ENCODE results near the gene MAN1A1.

MAN1A1 gene

GRCh38 chr6:119256978-119257462 lies 92.5 kb downstream of the MAN1A1 start:
- H3K4me3 ChIP-seq (ENCODE audit: low read length): no peak overlapping the region
- no peaks in the 10 kb centered on the region for H3K9me3 ChIP-seq (ENCODE audit: control insufficient read depth, insufficient read depth, low read length)
- TF ChIP-seq CTCF (IDR thresholded peaks at IDR 0.05; ENCODE audit: low read depth, low read length, poor library complexity, severe bottlenecking): no peak
- TF ChIP-seq EZH2phosphoT487 (IDR thresholded peaks at IDR 0.05; ENCODE audit: borderline replicate concordance, low read length): no peak
- no peaks in the 10 kb centered on the region for H3K27me3 ChIP-seq (ENCODE audit: control insufficient read depth, low read length)
- no peaks in the 10 kb centered on the region for H4K20me1 ChIP-seq (ENCODE audit: control insufficient read depth, insufficient read depth, low read depth, low read length)
- H3K9me2 ChIP-seq (replicated peaks; ENCODE audit: control insufficient read depth, low read length): no peaks in the 10 kb centered on the region
- no peaks in the 10 kb centered on the region for H3K36me3 ChIP-seq (ENCODE audit: control insufficient read depth, low read length)
- no peaks in the 10 kb centered on the region for H3K79me2 ChIP-seq (ENCODE audit: control insufficient read depth, low read length)
- no peaks in the 10 kb centered on the region for H3F3A ChIP-seq (ENCODE audit: control insufficient read depth, insufficient read depth)
- no peaks in the 10 kb centered on the region for H3K4me1 ChIP-seq (ENCODE audit: control insufficient read depth, low read length)
- no peak overlapping the region for H3K27ac ChIP-seq (ENCODE audit: low read depth, low read length)
- H3K4me2 ChIP-seq (ENCODE audit: low read length): no peak overlapping the region

- TF ChIP-seq CTCF (IDR thresholded peaks at IDR 0.05; ENCODE audit: low read depth, low read length, poor library complexity, severe bottlenecking): no peak
- TF ChIP-seq EZH2phosphoT487 (IDR thresholded peaks at IDR 0.05; ENCODE audit: borderline replicate concordance, low read length): no peak
- H3F3A ChIP-seq (ENCODE audit: control insufficient read depth, insufficient read depth): no peaks in the 10 kb centered on the region
- no peaks in the 10 kb centered on the region for H3K9me2 ChIP-seq (replicated peaks; ENCODE audit: control insufficient read depth, low read length)
- H3K4me2 ChIP-seq (ENCODE audit: low read length): no peak overlapping the region
- no peak overlapping the region for H3K4me3 ChIP-seq (ENCODE audit: low read length)
- H3K27ac ChIP-seq (ENCODE audit: low read depth, low read length): no peak overlapping the region
- H3K36me3 ChIP-seq (ENCODE audit: control insufficient read depth, low read length): no peaks in the 10 kb centered on the region
- no peaks in the 10 kb centered on the region for H4K20me1 ChIP-seq (ENCODE audit: control insufficient read depth, insufficient read depth, low read depth, low read length)
- H3K79me2 ChIP-seq (ENCODE audit: control insufficient read depth, low read length): no peaks in the 10 kb centered on the region
- H3K9me3 ChIP-seq (ENCODE audit: control insufficient read depth, insufficient read depth, low read length): no peaks in the 10 kb centered on the region
- H3K27me3 ChIP-seq (ENCODE audit: control insufficient read depth, low read length): no peaks in the 10 kb centered on the region
- no peaks in the 10 kb centered on the region for H3K4me1 ChIP-seq (ENCODE audit: control insufficient read depth, low read length)
These were observed 93.2 kb downstream of the MAN1A1 start for GRCh38 chr6:119256392-119256791.

- H3K9me3 ChIP-seq (ENCODE audit: control insufficient read depth, insufficient read depth, low read length): no peaks in the 10 kb centered on the region
- no peaks in the 10 kb centered on the region for H3K27me3 ChIP-seq (ENCODE audit: control insufficient read depth, low read length)
- no peaks in the 10 kb centered on the region for H3K9me2 ChIP-seq (replicated peaks; ENCODE audit: control insufficient read depth, low read length)
- H3K4me1 ChIP-seq (ENCODE audit: control insufficient read depth, low read length): no peaks in the 10 kb centered on the region
- no peaks in the 10 kb centered on the region for H3K36me3 ChIP-seq (ENCODE audit: control insufficient read depth, low read length)
- no peaks in the 10 kb centered on the region for H4K20me1 ChIP-seq (ENCODE audit: control insufficient read depth, insufficient read depth, low read depth, low read length)
- no peak overlapping the region for H3K4me2 ChIP-seq (ENCODE audit: low read length)
- no peaks in the 10 kb centered on the region for H3F3A ChIP-seq (ENCODE audit: control insufficient read depth, insufficient read depth)
- H3K79me2 ChIP-seq (ENCODE audit: control insufficient read depth, low read length): no peaks in the 10 kb centered on the region
- no peak overlapping the region for H3K4me3 ChIP-seq (ENCODE audit: low read length)
- H3K27ac ChIP-seq (ENCODE audit: low read depth, low read length): no peak overlapping the region
- no peak for TF ChIP-seq CTCF (IDR thresholded peaks at IDR 0.05; ENCODE audit: low read depth, low read length, poor library complexity, severe bottlenecking)
- no peak for TF ChIP-seq EZH2phosphoT487 (IDR thresholded peaks at IDR 0.05; ENCODE audit: borderline replicate concordance, low read length)
These were observed 94.1 kb downstream of the MAN1A1 start for GRCh38 chr6:119255492-119255891.
